HTR-8/SVneo (cell line): Measurements from ENCODE around the gene RASSF4.

Experiments
- DNase-seq: peaks from one replicate; pipeline ENCODE4 v3.0.0; 2011; ENCODE audit warnings: low spot score, mixed read lengths; ENCODE audit not compliant: insufficient read length
- FAIRE-seq: peaks from 2 replicates; lab custom pipeline; 2011; peaks lifted over from hg19 to GRCh38; lab: Jason Lieb, UNC

Gene RASSF4

DNA sequence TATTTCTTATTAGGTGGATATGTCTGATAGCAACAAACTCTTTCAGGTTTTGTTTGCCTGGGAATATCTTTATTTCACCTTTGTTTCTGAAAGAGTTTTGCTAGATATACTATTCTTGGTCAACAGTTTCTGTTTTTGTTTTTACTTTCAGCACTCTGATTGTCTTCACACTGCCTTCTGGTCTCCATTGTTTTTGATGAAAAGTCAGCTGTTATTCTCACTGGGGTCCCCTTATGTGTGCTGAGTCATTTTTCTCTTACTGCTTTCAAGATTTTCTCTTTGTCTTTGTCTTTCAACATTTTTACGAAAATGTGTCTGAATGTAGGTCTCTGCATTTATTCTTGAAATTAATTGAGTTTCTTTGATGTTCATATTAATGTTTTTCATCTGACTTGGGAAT lies 15.2 kb upstream of the RASSF4 start:
- DNase-seq, result no peak

DNA sequence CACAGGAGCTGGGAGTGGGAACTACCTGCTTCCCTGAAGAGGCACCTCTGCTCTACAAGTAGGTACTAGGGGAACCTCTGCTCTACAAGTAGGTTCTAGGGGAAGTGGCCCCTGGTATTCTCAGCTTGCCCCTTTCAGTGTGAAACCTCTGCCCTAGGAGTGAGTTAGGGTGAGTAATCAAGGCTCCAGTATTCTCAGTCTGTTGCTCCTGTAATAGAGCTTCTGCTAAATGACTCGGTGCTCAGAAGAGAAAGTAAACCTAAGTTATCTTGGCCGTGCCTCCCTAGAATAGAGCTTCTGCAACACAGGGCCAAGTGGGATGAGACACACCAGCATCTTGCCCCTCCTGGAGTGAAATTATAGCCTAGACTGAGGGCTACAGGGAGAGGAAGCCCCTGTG lies 13.4 kb upstream of the RASSF4 start:
- DNase-seq, result no peak
- no peak for FAIRE-seq

More for the DNA sequence above, 15.2 kb upstream of the RASSF4 start:
- no peak for FAIRE-seq

DNA sequence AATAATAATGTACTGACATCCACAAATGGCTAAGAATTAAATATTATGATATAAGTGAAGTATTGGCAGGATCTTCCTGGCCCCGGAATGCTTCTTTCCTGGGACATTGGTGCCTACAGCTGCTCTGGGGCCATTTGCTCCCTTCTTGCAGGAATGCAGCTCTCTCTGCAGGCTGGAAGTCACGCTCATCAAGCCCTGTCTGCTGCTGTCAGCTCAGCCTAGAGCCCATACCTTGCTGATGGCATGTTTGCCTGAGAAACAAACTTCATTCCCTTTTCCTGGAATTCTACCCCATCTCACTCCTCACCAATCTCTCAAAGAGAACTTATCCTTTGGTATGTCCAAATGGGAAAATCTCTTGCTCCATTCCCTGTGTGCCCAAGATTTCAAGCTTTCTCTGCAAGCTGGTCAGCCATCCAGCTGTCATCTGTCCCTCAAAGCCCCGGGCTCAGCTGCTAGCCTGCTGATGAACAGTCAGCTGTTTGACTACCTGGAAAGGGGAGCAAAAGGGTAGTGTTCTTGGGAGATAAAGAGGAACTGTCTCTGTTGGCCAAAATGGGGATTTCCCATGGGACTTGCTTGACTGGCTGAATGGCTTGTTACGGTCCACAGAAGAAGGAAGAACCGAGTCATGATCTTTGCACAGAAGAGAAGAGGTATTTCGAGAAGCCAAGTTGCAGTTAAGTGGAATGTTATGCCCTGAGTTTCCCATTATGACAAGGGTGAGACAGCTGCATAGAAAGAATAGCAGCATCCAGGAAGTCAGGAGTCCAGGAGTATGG lies 12.0 kb upstream of the RASSF4 start:
- FAIRE-seq (no peak), DNase-seq (no peak)

DNA sequence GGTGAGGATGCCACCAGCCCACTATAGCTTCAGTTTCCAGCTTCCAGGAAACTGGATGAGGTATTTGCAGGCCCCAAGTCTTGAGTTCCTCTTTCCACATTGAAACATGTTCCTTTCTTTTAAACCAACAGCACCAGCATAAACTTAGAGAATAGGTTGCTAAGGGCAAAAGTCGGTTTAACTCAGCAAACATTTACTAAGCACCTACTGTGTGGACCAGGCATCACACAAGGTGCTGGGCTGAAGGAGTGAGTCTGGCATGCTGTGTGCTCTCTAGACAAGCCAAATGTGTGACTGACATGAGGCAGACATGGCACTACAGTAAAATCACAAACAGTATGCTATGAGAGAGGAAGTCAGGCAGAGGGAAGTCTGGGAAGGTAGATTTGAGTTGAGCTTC lies 11.0 kb upstream of the RASSF4 start:
- DNase-seq (no peak), FAIRE-seq (peak; percentile 28)

DNA sequence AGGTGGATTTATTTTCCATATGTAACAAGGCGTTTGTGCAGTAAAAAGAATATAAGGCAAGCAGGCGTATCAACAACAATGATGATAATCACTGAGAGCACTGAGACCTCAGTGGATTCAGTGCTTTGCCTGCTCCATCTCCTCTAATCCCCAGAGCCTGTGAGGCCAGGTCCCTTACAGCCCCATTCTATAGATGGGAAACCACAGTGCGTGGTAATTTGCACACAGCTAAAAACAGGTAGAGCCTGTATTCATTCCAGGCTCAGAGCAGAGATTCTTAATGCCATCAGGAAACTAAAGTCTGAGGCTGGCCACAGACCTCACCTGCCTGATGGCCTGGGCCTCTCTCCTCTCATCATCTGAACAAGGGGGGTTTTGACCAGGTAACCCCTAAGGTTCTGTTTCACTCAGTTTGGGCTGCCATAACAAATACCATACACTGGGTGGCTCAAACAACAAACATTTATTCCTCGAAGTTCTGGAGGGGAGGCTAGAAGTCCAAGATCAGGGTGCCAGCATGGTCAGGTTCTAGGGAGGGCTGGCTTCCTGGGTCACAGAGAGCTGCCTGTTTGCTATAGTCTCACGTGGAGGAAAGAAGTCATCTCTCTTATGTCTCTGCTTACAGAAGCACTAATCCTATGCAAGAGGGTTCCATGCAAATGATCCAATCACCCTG lies 10.3 kb upstream of the RASSF4 start:
- FAIRE-seq (no peak), DNase-seq (no peak)

DNA sequence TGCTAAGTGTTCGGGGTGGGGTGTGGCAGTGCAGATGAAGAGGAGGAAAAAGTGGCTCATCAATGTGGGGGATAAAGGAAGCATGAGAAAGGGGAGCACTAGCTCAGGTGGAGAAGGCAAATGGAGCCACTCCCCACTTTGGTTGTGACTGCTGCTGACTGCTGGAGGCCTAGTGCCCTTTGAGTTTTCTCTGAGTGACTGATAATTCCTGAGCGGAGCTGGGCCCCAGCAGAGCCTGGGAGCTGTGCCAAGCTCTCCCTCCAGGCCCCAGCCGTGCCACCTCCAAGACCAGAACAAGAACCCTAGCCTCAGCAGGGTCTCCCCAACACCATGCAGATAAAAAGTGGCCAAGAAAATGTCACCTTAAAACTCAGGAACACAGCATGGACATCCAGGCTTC lies 9.7 kb upstream of the RASSF4 start:
- no peak for FAIRE-seq
- no peak for DNase-seq

DNA sequence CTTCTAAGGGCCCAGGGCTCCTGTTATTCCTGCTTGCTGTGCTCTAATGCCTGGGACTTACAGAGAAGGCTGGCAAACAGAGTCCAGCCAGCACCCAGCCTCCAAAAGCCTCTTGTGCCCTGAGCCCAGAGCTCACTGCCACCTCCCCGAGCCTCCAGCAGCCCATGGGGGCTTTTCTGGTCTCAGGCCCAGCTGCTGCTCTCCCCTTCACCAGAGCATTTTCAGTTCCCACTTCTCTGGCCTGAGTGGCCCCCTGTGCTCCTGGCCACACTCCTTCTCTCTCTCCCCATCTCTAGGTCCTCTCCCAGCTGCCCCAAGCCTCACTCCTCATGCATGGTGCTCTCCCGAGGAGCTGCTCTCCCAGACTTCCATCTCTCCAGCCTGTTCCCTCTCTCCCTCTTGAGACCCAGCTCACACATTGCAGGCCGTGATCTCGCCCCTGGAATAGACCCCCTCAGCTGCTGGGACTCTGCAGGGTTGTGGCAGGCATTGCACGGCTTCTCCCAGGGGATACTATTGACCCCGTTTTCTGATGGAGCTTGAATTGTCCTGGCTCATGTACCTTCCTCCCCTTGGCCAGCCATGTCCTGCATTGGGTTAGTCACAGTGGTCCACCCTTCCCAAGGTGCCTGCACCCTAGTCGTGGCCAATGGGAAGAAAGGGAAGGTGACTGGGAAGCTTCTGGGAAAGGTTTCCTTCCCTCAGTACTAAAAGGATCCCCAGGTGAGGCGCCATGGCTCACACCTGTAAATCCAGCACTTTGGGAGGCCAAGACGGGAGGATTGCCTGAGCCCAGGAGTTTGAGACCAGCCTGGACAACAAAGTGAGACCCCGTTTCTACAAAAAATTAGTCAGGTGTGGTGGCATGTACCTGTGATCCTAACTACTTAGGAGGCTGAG lies 9.0 kb upstream of the RASSF4 start:
- FAIRE-seq (no peak), DNase-seq (no peak)

DNA sequence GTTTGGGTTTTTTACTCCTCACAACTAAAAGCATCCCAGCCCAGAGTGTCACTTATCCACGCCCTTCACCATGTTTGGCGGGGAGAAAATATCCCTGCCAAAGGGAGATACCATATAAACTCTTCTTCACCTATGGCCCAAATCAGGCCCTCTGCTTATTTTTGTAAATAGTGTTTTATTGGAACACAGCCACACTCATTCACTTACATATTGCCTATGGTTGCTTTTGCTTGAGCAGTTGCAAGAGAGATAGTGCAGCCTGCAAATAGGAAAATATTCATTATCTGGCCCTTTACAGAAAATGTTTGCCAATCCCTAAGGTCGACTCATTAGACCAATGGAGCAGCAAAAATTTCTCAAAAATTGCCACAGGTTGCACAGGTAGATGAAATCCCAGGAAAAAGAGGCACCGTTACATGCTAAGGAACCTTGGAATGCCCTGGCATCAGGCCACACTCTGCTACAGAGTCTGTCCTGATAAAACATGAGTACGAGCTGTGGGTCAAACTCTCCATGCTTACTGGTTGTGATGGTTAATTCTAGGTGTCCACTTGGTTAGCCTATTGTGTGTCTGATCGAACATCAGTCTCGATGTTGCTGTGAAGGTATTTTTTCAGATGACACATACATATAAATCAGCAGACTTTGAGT lies 7.9 kb upstream of the RASSF4 start:
- FAIRE-seq, result no peak
- no peak for DNase-seq

DNA sequence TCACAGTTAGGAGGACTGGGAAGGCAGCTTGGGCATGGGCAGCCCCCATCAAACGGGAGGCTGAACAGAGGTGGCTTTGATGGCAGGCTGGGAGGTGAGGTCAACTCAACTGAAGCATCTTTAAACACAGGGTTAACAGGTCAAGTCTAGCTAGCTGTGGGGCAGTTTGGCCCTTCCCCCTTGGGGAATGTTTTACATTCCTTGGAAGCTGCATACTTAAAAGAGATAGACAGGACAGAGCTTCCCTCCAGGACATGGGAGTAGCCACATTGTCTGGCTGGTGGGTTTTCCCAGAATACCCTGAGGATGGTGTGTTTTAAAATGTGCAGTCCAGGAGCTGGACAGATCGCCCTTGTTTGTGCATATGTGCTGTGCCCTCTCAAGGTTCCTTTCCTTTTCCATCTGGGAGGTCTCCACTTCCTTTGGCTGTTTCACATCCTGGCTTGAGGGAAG lies 6.8 kb upstream of the RASSF4 start:
- FAIRE-seq (no peak), DNase-seq (no peak)

DNA sequence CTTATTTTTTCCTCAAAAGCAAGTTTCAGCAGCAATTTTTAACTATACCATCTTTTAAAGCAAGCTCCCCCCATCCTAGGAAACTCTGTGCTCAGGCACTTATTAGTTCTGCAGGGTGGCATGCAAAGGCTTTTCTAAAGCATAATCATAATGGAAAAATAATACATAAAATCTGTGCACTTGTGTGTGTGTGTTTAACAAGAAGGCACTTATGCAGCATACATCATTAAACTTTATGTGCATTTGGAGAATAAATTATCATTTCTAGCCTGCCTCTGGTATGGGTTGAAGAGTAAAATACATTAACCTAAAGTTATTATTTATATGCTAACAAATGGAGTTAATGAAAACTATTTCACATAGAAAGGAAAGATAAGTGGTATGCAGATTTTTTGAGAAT lies 5.6 kb upstream of the RASSF4 start:
- DNase-seq (no peak), FAIRE-seq (no peak)

DNA sequence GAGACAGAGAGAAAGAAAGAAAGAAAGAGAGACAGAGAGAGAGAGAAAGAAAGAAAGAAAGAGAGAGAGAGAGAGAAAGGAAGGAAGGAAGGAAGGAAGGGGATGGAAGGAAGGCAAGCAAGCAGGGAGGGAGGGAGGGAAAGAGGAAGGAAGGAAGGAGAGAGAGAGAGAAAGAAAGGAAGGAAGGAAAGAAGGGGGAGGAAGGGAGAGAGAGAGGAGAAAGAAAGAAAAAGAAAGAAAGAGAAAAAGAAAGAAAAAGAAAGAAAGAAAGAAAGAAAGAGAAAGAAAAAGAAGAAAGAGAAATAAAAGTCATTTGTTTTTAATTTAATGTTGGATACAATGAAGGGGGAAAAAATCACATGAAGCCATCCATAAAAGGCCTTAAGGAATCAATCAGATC lies 4.6 kb upstream of the RASSF4 start:
- FAIRE-seq (no peak), DNase-seq (no peak)

DNA sequence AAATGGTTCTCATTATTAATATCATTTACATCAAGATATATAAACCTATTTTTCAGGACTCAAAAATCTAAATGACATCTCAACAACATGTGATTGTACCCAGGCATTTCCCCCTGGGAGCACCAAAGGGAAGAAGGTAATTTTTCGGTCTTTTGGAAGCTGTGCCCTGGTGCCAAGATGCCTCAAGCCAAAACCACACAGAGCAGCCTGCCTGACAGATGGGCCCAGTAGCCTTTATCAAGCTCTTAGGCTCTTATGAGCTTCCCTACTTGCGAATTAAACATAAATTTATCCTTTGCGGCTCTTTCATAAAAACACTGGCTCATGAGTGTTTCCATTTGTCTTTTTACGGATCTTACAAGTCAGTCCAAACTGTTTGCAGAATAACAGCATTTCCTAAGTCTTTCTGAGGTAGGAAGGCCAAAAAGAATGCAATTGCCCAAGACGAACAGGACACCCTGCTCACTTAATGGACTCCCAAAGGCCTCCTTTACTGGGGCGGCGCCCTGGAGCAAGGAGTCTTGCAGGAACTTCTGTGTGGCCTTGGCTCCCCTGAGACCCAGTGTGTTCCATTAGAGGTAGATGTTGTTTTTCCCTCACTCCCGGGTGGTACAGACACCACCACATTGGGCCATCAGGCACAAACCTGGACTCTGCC lies 4.1 kb upstream of the RASSF4 start:
- FAIRE-seq (no peak), DNase-seq (no peak)

DNA sequence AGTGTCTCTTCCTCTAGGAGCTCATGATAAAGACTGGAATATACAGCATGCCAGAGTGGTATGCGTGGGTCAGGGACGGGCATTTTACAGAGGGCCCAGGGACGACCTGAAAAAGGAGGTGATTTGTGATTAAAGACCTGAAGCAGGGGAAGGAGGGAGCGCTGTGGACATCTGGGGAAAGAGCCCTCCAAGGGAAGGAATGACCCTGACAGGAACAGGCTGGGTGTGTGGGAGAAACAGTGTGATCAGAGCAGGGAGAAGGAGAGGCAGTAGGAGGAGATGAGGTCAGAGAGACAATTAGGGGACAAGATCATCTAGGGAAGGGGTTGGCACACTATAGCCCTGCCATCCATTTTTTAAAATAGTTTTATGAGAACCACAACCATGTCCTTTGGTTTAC lies 3.4 kb upstream of the RASSF4 start:
- DNase-seq, result no peak
- no peak for FAIRE-seq

DNA sequence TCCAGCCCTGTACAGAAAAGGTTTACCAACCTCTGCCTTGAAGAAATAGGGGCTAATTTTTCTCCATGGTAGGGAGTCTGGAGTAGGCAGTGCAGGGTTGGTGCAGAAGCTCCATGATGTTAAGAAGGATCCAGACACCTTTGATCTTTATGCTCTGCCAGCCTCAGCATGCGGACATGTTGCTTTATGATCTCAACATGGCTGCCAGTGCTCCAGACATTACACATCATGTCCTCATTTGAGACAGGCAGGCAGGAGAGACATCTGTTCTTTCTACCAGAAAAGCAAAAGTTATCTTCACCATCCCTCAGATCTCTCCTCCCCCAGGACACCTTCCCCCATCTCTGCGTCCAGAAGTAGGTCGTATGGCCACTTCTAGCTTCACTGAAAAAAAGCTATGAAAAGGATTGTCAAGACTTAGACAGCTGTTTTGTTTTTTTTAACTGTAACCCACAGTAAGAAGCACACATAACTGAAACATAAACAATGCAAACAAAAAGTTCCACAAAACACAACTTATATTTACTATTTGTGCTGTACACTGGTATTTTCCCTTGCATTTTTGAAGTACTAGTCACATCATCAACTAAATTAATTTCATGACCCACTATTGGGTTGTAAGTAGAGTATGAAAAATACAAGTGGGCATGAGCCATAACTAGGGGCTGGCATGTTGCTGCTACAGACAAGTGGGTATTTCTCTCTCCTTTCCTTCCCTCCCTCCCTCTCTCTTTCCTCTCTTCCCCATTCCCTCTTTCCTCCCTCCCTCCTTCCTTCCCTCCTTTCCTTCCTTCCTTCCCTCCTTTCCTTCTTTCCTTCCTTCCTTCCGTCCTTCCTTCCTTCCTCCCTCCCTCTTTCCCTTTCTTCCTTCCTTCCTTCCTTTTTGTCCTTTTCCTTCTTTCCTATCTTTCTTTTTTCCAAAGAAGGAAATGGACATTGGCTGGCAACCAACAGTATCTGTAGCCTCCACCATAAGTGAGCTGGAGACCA lies 2.6 kb upstream of the RASSF4 start:
- no peak for DNase-seq
- FAIRE-seq, result no peak

DNA sequence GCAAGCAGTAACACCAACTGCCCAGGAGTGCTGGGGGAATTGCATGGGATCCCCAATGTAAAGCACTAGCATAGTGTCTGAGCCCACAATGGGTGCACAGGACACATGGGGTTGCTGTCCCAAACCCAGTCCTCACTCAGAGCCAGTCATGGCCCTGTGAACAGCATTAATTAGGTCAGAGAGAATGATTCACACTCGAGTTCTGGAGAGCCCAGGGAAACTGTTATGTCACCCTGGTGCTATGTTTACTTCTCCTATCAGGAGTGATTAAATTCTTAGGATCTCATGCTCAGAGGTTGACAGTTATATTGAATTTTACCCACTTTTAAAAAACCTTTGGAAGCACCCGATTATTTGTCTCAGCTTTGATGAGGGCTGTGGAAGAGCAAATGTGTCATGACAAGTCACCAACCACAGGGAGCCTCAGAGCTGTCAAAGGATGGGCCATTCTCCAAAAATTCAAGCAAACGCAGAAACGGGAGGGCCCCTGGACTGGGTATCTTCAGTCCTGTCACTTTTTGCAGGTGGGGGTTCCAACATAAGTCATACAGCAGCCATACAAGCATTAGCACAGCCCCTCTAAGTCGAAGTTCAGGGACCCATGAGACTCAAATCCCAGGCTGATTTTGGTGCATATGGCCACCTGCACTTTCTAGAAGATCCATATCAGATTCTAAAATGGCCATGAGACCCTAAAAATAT lies 1.3 kb upstream of the RASSF4 start:
- DNase-seq, result no peak
- FAIRE-seq, result no peak

DNA sequence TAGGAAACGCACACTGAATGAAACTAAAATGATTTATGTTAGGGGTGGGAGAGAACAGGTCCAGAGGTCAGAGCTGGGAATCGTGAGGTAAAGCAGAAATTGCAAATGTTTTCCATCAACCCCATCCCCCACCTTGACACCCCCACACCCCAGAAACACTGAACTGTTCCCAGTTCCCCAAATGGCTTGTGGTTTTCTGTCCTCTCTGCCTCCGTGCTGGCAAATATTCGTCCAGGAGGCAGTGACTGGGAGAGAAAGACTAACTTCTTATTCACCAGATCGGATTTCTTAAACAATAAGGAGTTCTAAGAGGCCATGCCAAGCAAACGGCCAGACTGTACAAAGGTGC lies 730 bp upstream of the RASSF4 start:
- FAIRE-seq (no peak), DNase-seq (no peak)

DNA sequence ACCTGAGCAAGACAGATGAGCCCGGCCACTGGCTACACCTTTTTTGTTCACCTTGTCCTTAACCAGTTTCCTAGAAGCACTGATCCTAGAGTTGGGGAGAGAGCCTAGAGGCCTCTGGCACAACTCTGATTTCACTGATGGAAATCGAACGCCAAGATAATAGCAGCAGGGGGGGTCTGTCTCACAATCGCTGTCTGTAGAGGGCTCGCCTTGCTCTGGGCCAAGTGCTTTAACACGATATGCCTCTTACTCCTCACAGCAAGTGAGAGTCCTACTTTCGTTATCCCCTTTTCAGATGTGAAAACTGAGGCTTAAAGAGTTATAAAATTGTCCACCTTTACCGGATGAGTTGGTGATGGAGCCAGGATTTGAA lies 472 bp downstream of the RASSF4 start:
- DNase-seq (no peak), FAIRE-seq (no peak)

DNA sequence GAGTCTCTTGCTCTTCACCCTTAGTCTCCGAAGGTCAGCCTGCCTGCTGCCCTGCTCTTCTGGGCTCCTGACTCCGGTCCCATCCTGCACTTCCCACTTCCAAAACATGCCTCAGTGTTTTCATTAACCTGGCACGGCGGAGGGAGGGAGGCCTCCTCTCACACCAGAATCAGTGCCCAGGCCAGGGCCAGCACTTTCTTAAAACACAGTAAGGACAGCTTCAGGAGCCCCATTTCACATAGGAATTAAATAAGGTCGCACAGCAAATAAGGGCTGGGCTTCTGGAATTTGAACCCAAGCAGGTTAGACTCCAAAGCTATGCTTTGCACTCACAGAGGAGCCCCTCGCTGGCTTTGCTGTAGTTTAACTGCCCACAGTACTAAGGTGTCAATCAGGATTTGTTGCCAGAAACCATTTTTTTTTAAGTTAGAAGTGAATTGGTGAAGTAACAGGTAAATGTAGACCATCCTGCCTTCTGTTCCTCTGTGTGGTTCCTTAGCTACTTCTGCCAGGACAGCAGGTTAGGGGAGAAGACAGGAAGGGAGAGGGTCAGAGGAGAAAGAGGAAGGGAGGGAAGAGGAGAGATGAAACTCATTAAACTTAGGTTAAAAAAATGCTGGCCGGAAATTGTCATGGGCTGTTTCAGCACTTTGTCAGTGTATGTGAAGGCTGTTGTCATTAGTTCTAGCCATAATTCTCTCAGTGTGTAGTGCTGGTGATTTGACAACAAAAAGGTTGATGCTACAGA lies 1.1 kb downstream of the RASSF4 start:
- DNase-seq, result no peak
- FAIRE-seq, result no peak
